BLaER1 (cell line): Measurements from ENCODE around the gene CARM1.
"Not testable (repeated sequence)": the region's sequence is repeated elsewhere in the genome, so short reads cannot be mapped to it uniquely, and the experiment has no call there.

ENCODE experiments used
- H3K27ac ChIP-seq: shearing (Covaris generic); formaldehyde crosslinking; 2 replicates; pipeline ENCODE4 v1.8.1; 2022
- H3K27me3 ChIP-seq: shearing (Covaris generic); formaldehyde crosslinking; 2 replicates; pipeline ENCODE4 v1.8.1; 2022
- H3K36me3 ChIP-seq: shearing (Covaris generic); formaldehyde crosslinking; 2 replicates; pipeline ENCODE4 v1.8.1; 2022
- H3K4me1 ChIP-seq: shearing (Covaris generic); formaldehyde crosslinking; 2 replicates; pipeline ENCODE4 v1.8.1; 2022
- H3K4me2 ChIP-seq: shearing (Covaris generic); formaldehyde crosslinking; 2 replicates; pipeline ENCODE4 v1.8.1; 2022
- H3K4me3 ChIP-seq: shearing (Covaris generic); formaldehyde crosslinking; 2 replicates; pipeline ENCODE4 v1.8.1; 2022
- H3K9ac ChIP-seq: shearing (Covaris generic); formaldehyde crosslinking; 2 replicates; pipeline ENCODE4 v1.8.1; 2022
- H3K9me3 ChIP-seq: shearing (Covaris generic); formaldehyde crosslinking; 2 replicates; pipeline ENCODE4 v1.8.1; 2022
- H4K20me1 ChIP-seq: shearing (Covaris generic); formaldehyde crosslinking; 2 replicates; pipeline ENCODE4 v1.8.1; 2022
- Cebpa-rat ChIP-seq: shearing (Covaris generic); IDR thresholded peaks from 2 replicates; pipeline ENCODE4 v1.8.1; 2022

CARM1 gene

GRCh38 chr19:10946958-10947657 is 75.8 kb downstream of the CARM1 start:
- no peak for TF ChIP-seq Cebpa-rat
- Histone ChIP-seq H4K20me1 (no peaks in the 10 kb centered on the region), H3K36me3 (no peaks in the 10 kb centered on the region), H3K9ac (no peak overlapping the region), H3K4me2 (no peak overlapping the region), H3K4me3 (no peak overlapping the region), H3K9me3 (no peaks in the 10 kb centered on the region), H3K27me3 (no peaks in the 10 kb centered on the region), H3K4me1 (peaks cover 42% of the 10 kb centered on the region), H3K27ac (no peak overlapping the region)

- H3K4me3 ChIP-seq = no peak overlapping the region
- no peak overlapping the region for H3K9ac ChIP-seq
- no peak for TF ChIP-seq Cebpa-rat
- no peaks in the 10 kb centered on the region for H3K27me3 ChIP-seq
- no peaks in the 10 kb centered on the region for H4K20me1 ChIP-seq
- no peaks in the 10 kb centered on the region for H3K9me3 ChIP-seq
- H3K4me2 ChIP-seq = no peak overlapping the region
- H3K4me1 ChIP-seq = peaks cover 32% of the 10 kb centered on the region
- no peaks in the 10 kb centered on the region for H3K36me3 ChIP-seq
- no peak overlapping the region for H3K27ac ChIP-seq
Measured at GRCh38 chr19:10952809-10953208, 81.5 kb downstream of the CARM1 start.

GRCh38 chr19:10959277-10959968 is 88.1 kb downstream of the CARM1 start:
- H3K36me3 ChIP-seq, H3K9me3 ChIP-seq, H3K27me3 ChIP-seq: not testable (repeated sequence)
- Histone ChIP-seq H3K4me3 (peak overlapping the region; percentile 98), H3K4me2 (peak overlapping the region; percentile 91), H3K9ac (peak overlapping the region; percentile 100), H3K27ac (peak overlapping the region; percentile 99), H3K4me1 (peaks cover 39% of the 10 kb centered on the region), H4K20me1 (peaks cover 23% of the 10 kb centered on the region)

- Histone ChIP-seq H3K9ac (peak within 1 kb of the TSS; percentile 100), H3K4me1 (peaks cover 45% of the 10 kb centered on the region), H3K27ac (peak within 1 kb of the TSS; percentile 99), H3K9me3 (no peaks in the 10 kb centered on the region), H3K27me3 (no peaks in the 10 kb centered on the region), H3K4me3 (peak within 1 kb of the TSS; percentile 98), H4K20me1 (peaks cover 34% of the 10 kb centered on the region), H3K36me3 (peaks cover 12% of the 10 kb centered on the region; the same call in 1 of the 2 replicates), H3K4me2 (peak within 1 kb of the TSS; percentile 91)
- TF ChIP-seq Cebpa-rat = no peak
Measured at GRCh38 chr19:10960314-10961072, 89.1 kb downstream of the CARM1 start, which contains the start of gene SMARCA4. SMARCA4 (plus strand) TSS chr19:10961030; CDS start chr19:10984152, 23,122 bp downstream.

GRCh38 chr19:10961073-10961860 is 89.9 kb downstream of the CARM1 start:
- H3K9ac ChIP-seq = peak overlapping the region; percentile 100

GRCh38 chr19:10962863-10963262 is 91.5 kb downstream of the CARM1 start:
- peak overlapping the region; percentile 98 for H3K4me3 ChIP-seq
- H3K9ac ChIP-seq = peak overlapping the region; percentile 100
- H3K4me1 ChIP-seq = peaks cover 68% of the 10 kb centered on the region
- peaks cover 56% of the 10 kb centered on the region for H4K20me1 ChIP-seq
- H3K36me3 ChIP-seq = peaks cover 12% of the 10 kb centered on the region; the same call in 1 of the 2 replicates
- peak overlapping the region; percentile 87 for H3K4me2 ChIP-seq
- peak overlapping the region; percentile 99 for H3K27ac ChIP-seq
- TF ChIP-seq Cebpa-rat = no peak
- H3K9me3 ChIP-seq = no peaks in the 10 kb centered on the region
- H3K27me3 ChIP-seq = no peaks in the 10 kb centered on the region

More at GRCh38 chr19:10961073-10961860, 89.9 kb downstream of the CARM1 start:
- TF ChIP-seq Cebpa-rat = no peak
- peak overlapping the region; percentile 99 for H3K27ac ChIP-seq
- H3K4me2 ChIP-seq = peak overlapping the region; percentile 87
- peak overlapping the region; percentile 98 for H3K4me3 ChIP-seq
- H4K20me1 ChIP-seq = peaks cover 42% of the 10 kb centered on the region
- H3K27me3 ChIP-seq = no peaks in the 10 kb centered on the region
- peaks cover 52% of the 10 kb centered on the region for H3K4me1 ChIP-seq
- peaks cover 12% of the 10 kb centered on the region; the same call in 1 of the 2 replicates for H3K36me3 ChIP-seq
- no peaks in the 10 kb centered on the region for H3K9me3 ChIP-seq

- peak overlapping the region; percentile 100; the same call in 1 of the 2 replicates for H3K9ac ChIP-seq
- H3K4me3 ChIP-seq = peak overlapping the region; percentile 98
- peak overlapping the region; percentile 99 for H3K27ac ChIP-seq
- no peaks in the 10 kb centered on the region for H3K9me3 ChIP-seq
- H3K36me3 ChIP-seq = peaks cover 12% of the 10 kb centered on the region; the same call in 1 of the 2 replicates
- no peaks in the 10 kb centered on the region for H3K27me3 ChIP-seq
- H3K4me2 ChIP-seq = peak overlapping the region; percentile 87
- no peak for TF ChIP-seq Cebpa-rat
- H4K20me1 ChIP-seq = peaks cover 66% of the 10 kb centered on the region
- peaks cover 78% of the 10 kb centered on the region for H3K4me1 ChIP-seq
Measured at GRCh38 chr19:10963865-10964264, 92.5 kb downstream of the CARM1 start.

GRCh38 chr19:10964903-10965302 is 93.5 kb downstream of the CARM1 start:
- Histone ChIP-seq H3K4me1 (peaks cover 81% of the 10 kb centered on the region), H3K9ac (0 out of 2 replicates have a peak overlapping the region, but pooled peaks have one; percentile 38), H3K4me3 (no peak overlapping the region), H3K27me3 (no peaks in the 10 kb centered on the region), H4K20me1 (peaks cover 76% of the 10 kb centered on the region), H3K27ac (peak overlapping the region; percentile 92), H3K9me3 (no peaks in the 10 kb centered on the region), H3K36me3 (peaks cover 12% of the 10 kb centered on the region; the same call in 1 of the 2 replicates), H3K4me2 (peak overlapping the region; percentile 87)
- no peak for TF ChIP-seq Cebpa-rat

GRCh38 chr19:10965398-10965797 is 94.0 kb downstream of the CARM1 start:
- H4K20me1 ChIP-seq = peaks cover 81% of the 10 kb centered on the region

More at GRCh38 chr19:10965398-10965797, 94.0 kb downstream of the CARM1 start:
- Histone ChIP-seq H3K36me3 (peaks cover 12% of the 10 kb centered on the region; the same call in 1 of the 2 replicates), H3K9ac (0 out of 2 replicates have a peak overlapping the region, but pooled peaks have one; percentile 38), H3K4me3 (no peak overlapping the region), H3K9me3 (no peaks in the 10 kb centered on the region), H3K27me3 (no peaks in the 10 kb centered on the region), H3K4me2 (peak overlapping the region; percentile 87), H3K4me1 (peaks cover 83% of the 10 kb centered on the region), H3K27ac (peak overlapping the region; percentile 92)
- TF ChIP-seq Cebpa-rat = no peak
